ENCODE measurements around the gene ZP1. TPM values are rescaled to one million over a fixed set of nuclear protein-coding genes. Genes with fewer than 3 reads are reported as not detected.
A peak's percentile ranks its signal among the peaks of the same experiment; 100 is the strongest.

Gene ZP1
- total and polyA plus RNA-seq, 12 donors, result 0.16 to 0.51 (median 0.33) TPM; not detected in 7

DNA sequence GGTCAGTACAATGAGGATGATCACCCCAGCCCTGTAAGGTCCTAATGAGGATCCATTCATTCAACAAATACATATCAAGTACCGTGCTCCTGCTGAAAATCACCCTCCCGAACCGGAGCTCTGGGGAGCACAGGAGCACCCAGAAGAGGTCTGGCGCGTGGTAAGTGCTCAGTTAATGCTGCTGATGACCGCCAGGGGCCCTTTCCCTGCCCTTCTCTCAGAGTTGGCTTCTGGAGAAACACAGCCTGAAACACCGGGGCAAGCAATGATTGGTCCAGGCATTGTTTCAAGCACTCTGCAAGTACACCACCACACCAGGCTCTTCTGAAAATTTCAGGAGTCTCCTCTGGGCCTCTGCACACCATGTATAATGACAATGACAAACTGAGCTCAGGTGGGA lies 29.2 kb upstream of the ZP1 start:
- TF ChIP-seq CTCF (IDR thresholded peaks at IDR 0.05), result no peak
- H3K9me3 ChIP-seq, result no peaks in the 10 kb centered on the region
- no peaks in the 10 kb centered on the region for H3K36me3 ChIP-seq
- ATAC-seq (no peak), DNase-seq (no peak)
- H3K4me1 ChIP-seq, result peaks cover 12 to 53% (median 22%) of the 10 kb centered on the region in 9 donors
- H3K27me3 ChIP-seq, result no peaks in the 10 kb centered on the region
- H3K27ac ChIP-seq, result no peak overlapping the region
- intact Hi-C loops (cut with DNase I), result loop anchor here in 4 of 10 donors (10.0 kb wide), 3 partner anchors 297 to 347 kb away; no protein-coding TSS in a partner anchor
- WGBS, 2 donors, result 72 to 81% methylated on average over 7 of the region's 7 CpGs
- no peak overlapping the region for H3K4me3 ChIP-seq

- ATAC-seq (peak; percentile 23 to 72 (median 50)), DNase-seq (peak in 1 of 2 donors; percentile 79)
- H3K27me3 ChIP-seq, result no peaks in the 10 kb centered on the region
- no peak for TF ChIP-seq CTCF (IDR thresholded peaks at IDR 0.05)
- no peaks in the 10 kb centered on the region for H3K9me3 ChIP-seq
- 63 to 66% methylated on average over 14 of the region's 14 CpGs for WGBS, 2 donors
- peaks cover 23 to 61% (median 38%) of the 10 kb centered on the region in 9 donors for H3K4me1 ChIP-seq
- intact Hi-C loops (cut with DNase I), result loop anchor here in 3 of 10 donors (5.0 kb wide), 1 partner anchor 37 kb away; no protein-coding TSS in a partner anchor
- H3K36me3 ChIP-seq, result peaks cover 0 to 9% (median 0%) of the 10 kb centered on the region in 9 donors
- H3K4me3 ChIP-seq, result peak overlapping the region in 7 of 10 donors; percentile 77 to 96 (median 85)
- peak overlapping the region; percentile 64 to 88 (median 80) for H3K27ac ChIP-seq
Measured at GRCh38 chr11:60840470-60841430, 26.6 kb upstream of the ZP1 start.

DNA sequence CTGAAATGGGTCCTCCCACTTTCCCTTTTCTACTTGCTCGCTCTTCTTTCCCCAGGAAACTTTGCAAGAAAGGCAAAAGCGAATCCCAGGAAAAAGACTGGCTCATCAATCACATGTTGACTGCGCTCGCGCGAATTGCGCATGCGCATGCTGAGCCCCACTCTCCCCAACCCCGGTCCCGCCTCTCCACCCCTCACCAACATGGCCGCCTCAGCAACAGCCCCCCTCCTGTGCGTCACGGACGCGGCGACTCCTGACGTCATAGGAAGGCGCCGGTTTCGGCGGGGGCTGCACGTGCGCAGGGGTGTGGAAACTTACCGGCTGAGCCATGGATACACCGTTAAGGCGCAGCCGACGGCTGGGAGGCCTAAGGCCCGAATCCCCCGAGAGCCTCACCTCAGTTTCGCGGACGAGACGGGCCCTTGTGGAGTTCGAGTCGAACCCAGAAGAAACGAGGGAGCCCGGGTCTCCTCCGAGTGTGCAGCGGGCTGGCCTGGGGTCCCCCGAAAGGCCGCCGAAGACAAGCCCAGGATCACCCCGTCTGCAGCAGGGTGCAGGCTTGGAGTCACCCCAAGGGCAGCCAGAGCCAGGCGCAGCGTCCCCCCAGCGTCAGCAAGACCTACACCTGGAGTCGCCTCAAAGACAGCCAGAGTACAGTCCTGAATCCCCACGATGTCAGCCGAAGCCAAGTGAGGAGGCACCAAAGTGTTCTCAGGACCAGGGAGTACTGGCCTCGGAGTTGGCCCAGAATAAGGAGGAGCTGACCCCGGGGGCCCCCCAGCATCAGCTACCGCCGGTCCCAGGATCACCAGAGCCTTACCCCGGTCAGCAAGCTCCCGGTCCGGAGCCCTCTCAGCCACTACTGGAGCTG lies 25.3 kb upstream of the ZP1 start, which contains the start of gene CCDC86:
Gene CCDC86, plus strand, starts transcription at position 317 of the 871 bp plus-strand sequence. Its CDS starts 12 bp downstream, at position 329.
- Histone ChIP-seq H3K36me3 (peaks cover 0 to 12% (median 0%) of the 10 kb centered on the region in 9 donors), H3K4me3 (peak within 1 kb of the TSS; percentile 62 to 96 (median 84)), H3K4me1 (peaks cover 23 to 51% (median 38%) of the 10 kb centered on the region in 9 donors), H3K27me3 (no peaks in the 10 kb centered on the region), H3K9me3 (no peaks in the 10 kb centered on the region), H3K27ac (peak within 1 kb of the TSS; percentile 56 to 88 (median 80))
- WGBS, 2 donors, result 0 to 1% methylated on average over 57 of the region's 57 CpGs
- DNase-seq (peak; percentile 97), ATAC-seq (peak; percentile 96 to 98 (median 98))
- intact Hi-C loops (cut with DNase I), result loop anchor here in 3 of 10 donors (5.0 kb wide), 1 partner anchor 35 kb away; no protein-coding TSS in a partner anchor
- TF ChIP-seq CTCF (IDR thresholded peaks at IDR 0.05), result no peak
